ENCODE measurements around the gene ULK4. TPM values are rescaled to one million over a fixed set of nuclear protein-coding genes. Genes with fewer than 3 reads are reported as not detected.

The ULK4 gene
- polyA plus RNA-seq, 1 donor from 2014 or later: 7.2 TPM

- Histone ChIP-seq H3K9me2 (ENCODE audit: insufficient read depth, low read length) (no peaks in the 10 kb centered on the region), H3K27me3 (ENCODE audit: insufficient read depth, low read depth, low read length) (no peaks in the 10 kb centered on the region), H4K20me1 (ENCODE audit: insufficient read depth) (no peaks in the 10 kb centered on the region), H3K4me2 (ENCODE audit: low read length) (no peak overlapping the region), H3K27ac (ENCODE audit: low read length) (no peak overlapping the region), H2AFZ (ENCODE audit: low read depth, low read length) (no peak overlapping the region), H3F3A (ENCODE audit: insufficient read depth, low read length, poor library complexity, severe bottlenecking) (no peaks in the 10 kb centered on the region), H3K9ac (ENCODE audit: low read length) (no peak overlapping the region), H3K4me3 (ENCODE audit: low read length) (no peak overlapping the region), H3K79me2 (replicated peaks; ENCODE audit: insufficient read depth, low read length) (no peaks in the 10 kb centered on the region), H3K9me3 (ENCODE audit: low read length) (no peaks in the 10 kb centered on the region), H3K36me3 (ENCODE audit: insufficient read depth, low read length) (no peaks in the 10 kb centered on the region)
- no peak for TF ChIP-seq REST (IDR thresholded peaks at IDR 0.05; ENCODE audit: borderline replicate concordance)
- no peak for TF ChIP-seq RAD21 (conservative IDR thresholded peaks at IDR 0.05)
- TF ChIP-seq, protein P1, sequence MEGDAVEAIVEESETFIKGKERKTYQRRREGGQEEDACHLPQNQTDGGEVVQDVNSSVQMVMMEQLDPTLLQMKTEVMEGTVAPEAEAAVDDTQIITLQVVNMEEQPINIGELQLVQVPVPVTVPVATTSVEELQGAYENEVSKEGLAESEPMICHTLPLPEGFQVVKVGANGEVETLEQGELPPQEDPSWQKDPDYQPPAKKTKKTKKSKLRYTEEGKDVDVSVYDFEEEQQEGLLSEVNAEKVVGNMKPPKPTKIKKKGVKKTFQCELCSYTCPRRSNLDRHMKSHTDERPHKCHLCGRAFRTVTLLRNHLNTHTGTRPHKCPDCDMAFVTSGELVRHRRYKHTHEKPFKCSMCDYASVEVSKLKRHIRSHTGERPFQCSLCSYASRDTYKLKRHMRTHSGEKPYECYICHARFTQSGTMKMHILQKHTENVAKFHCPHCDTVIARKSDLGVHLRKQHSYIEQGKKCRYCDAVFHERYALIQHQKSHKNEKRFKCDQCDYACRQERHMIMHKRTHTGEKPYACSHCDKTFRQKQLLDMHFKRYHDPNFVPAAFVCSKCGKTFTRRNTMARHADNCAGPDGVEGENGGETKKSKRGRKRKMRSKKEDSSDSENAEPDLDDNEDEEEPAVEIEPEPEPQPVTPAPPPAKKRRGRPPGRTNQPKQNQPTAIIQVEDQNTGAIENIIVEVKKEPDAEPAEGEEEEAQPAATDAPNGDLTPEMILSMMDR (IDR thresholded peaks at IDR 0.05; ENCODE audit: poor library complexity, severe bottlenecking): no peak
- no peak for TF ChIP-seq SMC3 (conservative IDR thresholded peaks at IDR 0.05; ENCODE audit: poor library complexity)
- TF ChIP-seq MXI1 (conservative IDR thresholded peaks at IDR 0.05; ENCODE audit: poor library complexity, severe bottlenecking): no peak
- no peak for TF ChIP-seq POLR2AphosphoS5 (IDR thresholded peaks at IDR 0.05)
- TF ChIP-seq EZH2 (IDR thresholded peaks at IDR 0.05; ENCODE audit: borderline replicate concordance, insufficient read depth, low read length, poor library complexity, severe bottlenecking): no peak
- TF ChIP-seq TAF1 (IDR thresholded peaks at IDR 0.05; ENCODE audit: low read depth): no peak
- TF ChIP-seq EP300 (conservative IDR thresholded peaks at IDR 0.05; ENCODE audit: poor library complexity, severe bottlenecking): no peak
These were observed 323.5 kb downstream of the ULK4 start for GRCh38 chr3:41638381-41638780.

GRCh38 chr3:41632700-41633099 is 329.2 kb downstream of the ULK4 start:
- Histone ChIP-seq H3K9ac (ENCODE audit: low read length) (no peak overlapping the region), H3K79me2 (replicated peaks; ENCODE audit: insufficient read depth, low read length) (no peaks in the 10 kb centered on the region), H3K4me3 (ENCODE audit: low read length) (no peak overlapping the region), H3K9me2 (ENCODE audit: insufficient read depth, low read length) (no peaks in the 10 kb centered on the region), H3K4me2 (ENCODE audit: low read length) (no peak overlapping the region), H3K27ac (ENCODE audit: low read length) (no peak overlapping the region), H3K36me3 (ENCODE audit: insufficient read depth, low read length) (no peaks in the 10 kb centered on the region), H3F3A (ENCODE audit: insufficient read depth, low read length, poor library complexity, severe bottlenecking) (no peaks in the 10 kb centered on the region), H3K9me3 (ENCODE audit: low read length) (no peaks in the 10 kb centered on the region), H4K20me1 (ENCODE audit: insufficient read depth) (no peaks in the 10 kb centered on the region), H3K27me3 (ENCODE audit: insufficient read depth, low read depth, low read length) (no peaks in the 10 kb centered on the region), H2AFZ (ENCODE audit: low read depth, low read length) (no peak overlapping the region)
- TF ChIP-seq, protein P1 (IDR thresholded peaks at IDR 0.05; ENCODE audit: poor library complexity, severe bottlenecking): no peak
- no peak for TF ChIP-seq MXI1 (conservative IDR thresholded peaks at IDR 0.05; ENCODE audit: poor library complexity, severe bottlenecking)
- no peak for TF ChIP-seq EZH2 (IDR thresholded peaks at IDR 0.05; ENCODE audit: borderline replicate concordance, insufficient read depth, low read length, poor library complexity, severe bottlenecking)
- no peak for TF ChIP-seq TAF1 (IDR thresholded peaks at IDR 0.05; ENCODE audit: low read depth)
- no peak for TF ChIP-seq REST (IDR thresholded peaks at IDR 0.05; ENCODE audit: borderline replicate concordance)
- no peak for TF ChIP-seq RAD21 (conservative IDR thresholded peaks at IDR 0.05)
- TF ChIP-seq POLR2AphosphoS5 (IDR thresholded peaks at IDR 0.05): no peak
- TF ChIP-seq EP300 (conservative IDR thresholded peaks at IDR 0.05; ENCODE audit: poor library complexity, severe bottlenecking): no peak
- no peak for TF ChIP-seq SMC3 (conservative IDR thresholded peaks at IDR 0.05; ENCODE audit: poor library complexity)

All from neural cell (in vitro differentiated cells).